GM12878 (cell line): ENCODE data around the gene PRM3. TPM values are rescaled to one million over a fixed set of nuclear protein-coding genes. Genes with fewer than 3 reads are reported as not detected.

Experiments
- BCL11A ChIP-seq: IDR thresholded peaks from 2 replicates; pipeline ENCODE4 v1.6.1; 2011; ENCODE audit warnings: low read depth, low read length
- CHD2 ChIP-seq: IDR thresholded peaks from 2 replicates; pipeline ENCODE4 v1.6.1; 2011; ENCODE audit warnings: low read depth, low read length, improper control_type of control experiment, borderline replicate concordance
- CREM ChIP-seq: IDR thresholded peaks from 2 replicates; pipeline ENCODE4 v1.6.1; 2014; ENCODE audit warnings: antibody characterized with exemption, low read depth
- EED ChIP-seq: sonication (generic); IDR thresholded peaks from 2 replicates; pipeline ENCODE4 v1.6.1; 2016; ENCODE audit warnings: antibody characterized with exemption, low read depth
- EGR1 ChIP-seq, 2 experiments: IDR thresholded peaks; 1 replicate in 1 of 2; 2 replicates in 1 of 2; pipeline ENCODE4 v1.6.1; 2011 to 2012; ENCODE audit warnings: low read depth in 2 of 2, low read length in 2 of 2, borderline replicate concordance in 1 of 2, mild to moderate bottlenecking in 1 of 2, moderate library complexity in 1 of 2
- EP300 ChIP-seq, 2 experiments: fragments of 150-350 bp in 1 of 2; IDR thresholded peaks; 2 replicates each; pipeline ENCODE4 v1.6.1; 2011 to 2012; ENCODE audit warnings: low read depth in 2 of 2, low read length in 2 of 2, borderline replicate concordance in 1 of 2, improper control_type of control experiment in 1 of 2, inconsistent platforms in 1 of 2; ENCODE audit not compliant: control insufficient read depth in 1 of 2
- GABPA ChIP-seq: IDR thresholded peaks from 2 replicates; pipeline ENCODE4 v1.6.1; 2014; ENCODE audit warnings: antibody characterized with exemption, low read depth, mild to moderate bottlenecking, inconsistent platforms
- HDGF ChIP-seq: fragments of 450-650 bp; IDR thresholded peaks from 2 replicates; pipeline ENCODE4 v1.6.1; 2016; ENCODE audit warnings: antibody characterized with exemption
- IRF4 ChIP-seq: IDR thresholded peaks from 2 replicates; pipeline ENCODE4 v1.6.1; 2011; ENCODE audit warnings: low read depth, low read length
- KAT2A ChIP-seq: conservative IDR thresholded peaks from 2 replicates; pipeline ENCODE4 v1.6.1; 2011; ENCODE audit warnings: low read depth, low read length; ENCODE audit not compliant: control insufficient read depth
- POLR2A ChIP-seq: IDR thresholded peaks from 2 replicates; pipeline ENCODE4 v1.6.1; 2011; ENCODE audit warnings: low read depth, mild to moderate bottlenecking, low read length
- RAD21 ChIP-seq: IDR thresholded peaks from 2 replicates; pipeline ENCODE4 v1.6.1; 2011; ENCODE audit warnings: mild to moderate bottlenecking, low read depth, low read length, moderate library complexity; ENCODE audit not compliant: insufficient read depth
- SMC3 ChIP-seq: IDR thresholded peaks from 2 replicates; pipeline ENCODE4 v1.6.1; 2011; ENCODE audit warnings: low read length, improper control_type of control experiment, borderline replicate concordance
- TCF3 ChIP-seq: IDR thresholded peaks from 2 replicates; pipeline ENCODE4 v1.6.1; 2012; ENCODE audit warnings: low read depth, mild to moderate bottlenecking, low read length, borderline replicate concordance; ENCODE audit not compliant: insufficient read depth
- ZNF384 ChIP-seq: IDR thresholded peaks from 2 replicates; pipeline ENCODE4 v1.6.1; 2012; ENCODE audit warnings: low read depth, mild to moderate bottlenecking, low read length, improper control_type of control experiment, borderline replicate concordance
- polyA plus RNA-seq, 11 experiments: library from polyadenylated mRNA; depleted of rRNA in 4 of 11; unstranded in 6 of 11; stranded (reverse) in 5 of 11; fragments of >200 nt; fragmentation: Nextera tagmentation in 4 of 11; fragmentation: Illumina TruSeq in 1 of 11; extraction: Ambion mirVana in 4 of 11; extraction: Trizol in 1 of 11; gene quantifications; 1 replicate in 1 of 11; 2 replicates in 10 of 11; pipeline versions ENCODE4 v1.2.1 to v1.2.3, GENCODE V29; 2011 to 2016; ENCODE audit warnings: inconsistent platforms in 2 of 11, missing spikeins in 2 of 11, low read depth in 1 of 11
- total RNA-seq, 4 experiments: library from RNA; depleted of rRNA in 3 of 4; stranded (reverse); fragments of >200 nt in 3 of 4; fragmentation: Illumina TruSeq in 1 of 4; extraction: Trizol in 1 of 4; gene quantifications; 2 replicates each; pipeline versions ENCODE4 v1.2.1 to v1.2.3, GENCODE V29; 2013 to 2021
- TF ChIP-seq, protein P1 (sequence below): IDR thresholded peaks from 2 replicates; pipeline ENCODE4 v1.6.1; 2011; ENCODE audit warnings: borderline replicate concordance, low read depth, mild to moderate bottlenecking, moderate library complexity, mixed read lengths, low read length; ENCODE audit not compliant: insufficient read depth; ENCODE audit errors: extremely low read length
- TF ChIP-seq, protein P2 (sequence below), 3 experiments: IDR thresholded peaks in 2 of 3; conservative IDR thresholded peaks in 1 of 3; 2 replicates each; pipeline ENCODE4 v1.5.1; 2011; ENCODE audit warnings: low read depth in 3 of 3, low read length in 3 of 3, mild to moderate bottlenecking in 3 of 3, control low read depth in 2 of 3, moderate library complexity in 2 of 3, inconsistent platforms in 1 of 3, mixed read lengths in 1 of 3; ENCODE audit not compliant: control insufficient read depth in 2 of 3, insufficient read depth in 1 of 3; ENCODE audit errors: extremely low read depth in 1 of 3
- TF ChIP-seq, protein P3 (sequence below): fragments of 150-350 bp; IDR thresholded peaks from 2 replicates; pipeline ENCODE4 v1.6.1; 2014; ENCODE audit warnings: mild to moderate bottlenecking, low read depth, low read length
- TF ChIP-seq, protein P4 (sequence below): IDR thresholded peaks from 2 replicates; pipeline ENCODE4 v1.6.1; 2012; ENCODE audit warnings: improper control_type of control experiment, low read depth, low read length; ENCODE audit not compliant: insufficient replicate concordance

PRM3 gene
- total and polyA plus RNA-seq, 10 of the 15 experiments (the other 5 are each of a cell fraction or from before 2014, with no cell fraction given) = not detected

DNA sequence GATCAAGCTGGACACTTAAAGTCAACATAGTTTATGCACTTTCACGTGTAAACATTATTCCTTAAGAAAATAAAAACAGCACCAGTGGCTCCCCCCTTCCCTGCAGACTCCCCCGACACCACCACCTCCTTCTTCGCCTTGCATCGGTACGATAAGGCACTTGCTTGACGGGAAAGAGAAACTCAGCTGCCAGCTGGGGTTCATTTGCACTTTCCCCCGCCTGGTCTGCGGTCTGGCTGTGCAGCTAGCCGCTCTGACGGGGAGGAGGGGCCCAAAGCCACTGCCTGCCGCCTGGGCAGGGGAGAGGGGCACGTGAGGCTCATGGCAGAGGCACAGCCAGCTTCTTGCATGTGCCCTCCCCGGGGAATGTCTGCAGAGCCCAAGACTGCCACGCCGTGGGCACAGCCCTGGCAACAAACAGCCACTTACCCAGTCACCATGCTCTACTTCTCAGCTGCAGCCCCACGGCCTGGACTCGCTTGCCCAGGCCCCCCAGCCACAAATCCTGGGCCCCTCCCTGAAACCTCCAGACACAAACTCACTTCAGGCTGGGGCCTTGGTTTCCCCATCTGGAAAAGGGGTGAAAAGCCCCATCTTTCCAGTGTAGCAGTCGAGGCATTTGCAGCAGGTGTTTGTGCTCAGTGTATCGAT, 24.2 kb upstream of the PRM3 start (continued):
- TF ChIP-seq, protein P1, sequence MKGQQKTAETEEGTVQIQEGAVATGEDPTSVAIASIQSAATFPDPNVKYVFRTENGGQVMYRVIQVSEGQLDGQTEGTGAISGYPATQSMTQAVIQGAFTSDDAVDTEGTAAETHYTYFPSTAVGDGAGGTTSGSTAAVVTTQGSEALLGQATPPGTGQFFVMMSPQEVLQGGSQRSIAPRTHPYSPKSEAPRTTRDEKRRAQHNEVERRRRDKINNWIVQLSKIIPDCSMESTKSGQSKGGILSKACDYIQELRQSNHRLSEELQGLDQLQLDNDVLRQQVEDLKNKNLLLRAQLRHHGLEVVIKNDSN = peak; percentile 79
- TF ChIP-seq, protein P2, sequence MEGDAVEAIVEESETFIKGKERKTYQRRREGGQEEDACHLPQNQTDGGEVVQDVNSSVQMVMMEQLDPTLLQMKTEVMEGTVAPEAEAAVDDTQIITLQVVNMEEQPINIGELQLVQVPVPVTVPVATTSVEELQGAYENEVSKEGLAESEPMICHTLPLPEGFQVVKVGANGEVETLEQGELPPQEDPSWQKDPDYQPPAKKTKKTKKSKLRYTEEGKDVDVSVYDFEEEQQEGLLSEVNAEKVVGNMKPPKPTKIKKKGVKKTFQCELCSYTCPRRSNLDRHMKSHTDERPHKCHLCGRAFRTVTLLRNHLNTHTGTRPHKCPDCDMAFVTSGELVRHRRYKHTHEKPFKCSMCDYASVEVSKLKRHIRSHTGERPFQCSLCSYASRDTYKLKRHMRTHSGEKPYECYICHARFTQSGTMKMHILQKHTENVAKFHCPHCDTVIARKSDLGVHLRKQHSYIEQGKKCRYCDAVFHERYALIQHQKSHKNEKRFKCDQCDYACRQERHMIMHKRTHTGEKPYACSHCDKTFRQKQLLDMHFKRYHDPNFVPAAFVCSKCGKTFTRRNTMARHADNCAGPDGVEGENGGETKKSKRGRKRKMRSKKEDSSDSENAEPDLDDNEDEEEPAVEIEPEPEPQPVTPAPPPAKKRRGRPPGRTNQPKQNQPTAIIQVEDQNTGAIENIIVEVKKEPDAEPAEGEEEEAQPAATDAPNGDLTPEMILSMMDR (IDR thresholded peaks at IDR 0.05 in 2 of 3, conservative IDR thresholded peaks at IDR 0.05 in 1 of 3; ENCODE audit: control insufficient read depth in 2 of 3, extremely low read depth in 1 of 3, insufficient read depth in 1 of 3, low read depth in 3 of 3, low read length in 3 of 3) = peak in 1 of 3 experiments; percentile 26; a peak in 2 of 6 replicates
- peak; percentile 86 to 94 for TF ChIP-seq EP300 (IDR thresholded peaks at IDR 0.05; ENCODE audit: borderline replicate concordance in 1 of 2, control insufficient read depth in 1 of 2, low read depth in 2 of 2, low read length in 2 of 2)
- peak; percentile 28; the same call in 1 of the 2 replicates for TF ChIP-seq SMC3
- TF ChIP-seq BCL11A = peak; percentile 82
- TF ChIP-seq, protein P3, sequence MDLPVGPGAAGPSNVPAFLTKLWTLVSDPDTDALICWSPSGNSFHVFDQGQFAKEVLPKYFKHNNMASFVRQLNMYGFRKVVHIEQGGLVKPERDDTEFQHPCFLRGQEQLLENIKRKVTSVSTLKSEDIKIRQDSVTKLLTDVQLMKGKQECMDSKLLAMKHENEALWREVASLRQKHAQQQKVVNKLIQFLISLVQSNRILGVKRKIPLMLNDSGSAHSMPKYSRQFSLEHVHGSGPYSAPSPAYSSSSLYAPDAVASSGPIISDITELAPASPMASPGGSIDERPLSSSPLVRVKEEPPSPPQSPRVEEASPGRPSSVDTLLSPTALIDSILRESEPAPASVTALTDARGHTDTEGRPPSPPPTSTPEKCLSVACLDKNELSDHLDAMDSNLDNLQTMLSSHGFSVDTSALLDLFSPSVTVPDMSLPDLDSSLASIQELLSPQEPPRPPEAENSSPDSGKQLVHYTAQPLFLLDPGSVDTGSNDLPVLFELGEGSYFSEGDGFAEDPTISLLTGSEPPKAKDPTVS = no peak
- TF ChIP-seq KAT2A = no peak
- peak; percentile 81 for TF ChIP-seq HDGF
- no peak for TF ChIP-seq GABPA
- TF ChIP-seq CHD2 = peak; percentile 89
- peak in 1 of 2 experiments; percentile 35; a peak in 1 of 3 replicates for TF ChIP-seq EGR1 (IDR thresholded peaks at IDR 0.05; ENCODE audit: borderline replicate concordance in 1 of 2, low read depth in 2 of 2, low read length in 2 of 2)
- TF ChIP-seq TCF3 = peak; percentile 97
- TF ChIP-seq IRF4 = no peak
- TF ChIP-seq, protein P4, sequence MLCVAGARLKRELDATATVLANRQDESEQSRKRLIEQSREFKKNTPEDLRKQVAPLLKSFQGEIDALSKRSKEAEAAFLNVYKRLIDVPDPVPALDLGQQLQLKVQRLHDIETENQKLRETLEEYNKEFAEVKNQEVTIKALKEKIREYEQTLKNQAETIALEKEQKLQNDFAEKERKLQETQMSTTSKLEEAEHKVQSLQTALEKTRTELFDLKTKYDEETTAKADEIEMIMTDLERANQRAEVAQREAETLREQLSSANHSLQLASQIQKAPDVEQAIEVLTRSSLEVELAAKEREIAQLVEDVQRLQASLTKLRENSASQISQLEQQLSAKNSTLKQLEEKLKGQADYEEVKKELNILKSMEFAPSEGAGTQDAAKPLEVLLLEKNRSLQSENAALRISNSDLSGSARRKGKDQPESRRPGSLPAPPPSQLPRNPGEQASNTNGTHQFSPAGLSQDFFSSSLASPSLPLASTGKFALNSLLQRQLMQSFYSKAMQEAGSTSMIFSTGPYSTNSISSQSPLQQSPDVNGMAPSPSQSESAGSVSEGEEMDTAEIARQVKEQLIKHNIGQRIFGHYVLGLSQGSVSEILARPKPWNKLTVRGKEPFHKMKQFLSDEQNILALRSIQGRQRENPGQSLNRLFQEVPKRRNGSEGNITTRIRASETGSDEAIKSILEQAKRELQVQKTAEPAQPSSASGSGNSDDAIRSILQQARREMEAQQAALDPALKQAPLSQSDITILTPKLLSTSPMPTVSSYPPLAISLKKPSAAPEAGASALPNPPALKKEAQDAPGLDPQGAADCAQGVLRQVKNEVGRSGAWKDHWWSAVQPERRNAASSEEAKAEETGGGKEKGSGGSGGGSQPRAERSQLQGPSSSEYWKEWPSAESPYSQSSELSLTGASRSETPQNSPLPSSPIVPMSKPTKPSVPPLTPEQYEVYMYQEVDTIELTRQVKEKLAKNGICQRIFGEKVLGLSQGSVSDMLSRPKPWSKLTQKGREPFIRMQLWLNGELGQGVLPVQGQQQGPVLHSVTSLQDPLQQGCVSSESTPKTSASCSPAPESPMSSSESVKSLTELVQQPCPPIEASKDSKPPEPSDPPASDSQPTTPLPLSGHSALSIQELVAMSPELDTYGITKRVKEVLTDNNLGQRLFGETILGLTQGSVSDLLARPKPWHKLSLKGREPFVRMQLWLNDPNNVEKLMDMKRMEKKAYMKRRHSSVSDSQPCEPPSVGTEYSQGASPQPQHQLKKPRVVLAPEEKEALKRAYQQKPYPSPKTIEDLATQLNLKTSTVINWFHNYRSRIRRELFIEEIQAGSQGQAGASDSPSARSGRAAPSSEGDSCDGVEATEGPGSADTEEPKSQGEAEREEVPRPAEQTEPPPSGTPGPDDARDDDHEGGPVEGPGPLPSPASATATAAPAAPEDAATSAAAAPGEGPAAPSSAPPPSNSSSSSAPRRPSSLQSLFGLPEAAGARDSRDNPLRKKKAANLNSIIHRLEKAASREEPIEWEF = peak; percentile 32
- peak; percentile 83 for TF ChIP-seq CREM
- peak; percentile 93 for TF ChIP-seq EED
- 0 out of 2 replicates have a peak, but pooled peaks have one; percentile 13 for TF ChIP-seq RAD21
- TF ChIP-seq ZNF384 = no peak
- TF ChIP-seq POLR2A = peak; percentile 58
